Endothelial cell of umbilical vein (primary cell): ENCODE results near the gene TTC31. TPM values are rescaled to one million over a fixed set of nuclear protein-coding genes. Genes with fewer than 3 reads are reported as not detected.

Experiments used
- BruUV-seq: library from RNA; stranded (reverse); fragments of 400-500 nt; replicated peaks from 2 replicates; lab custom pipeline; 2021; lab: Mats Ljungman, UMichigan
- CTCF ChIA-PET: fragments of 300-600, 350-600 bp; sonication (Branson Sonifier 250); formaldehyde crosslinking; loops from one replicate; lab custom pipeline; 2021; ENCODE audit warnings: antibody characterized with exemption, inconsistent platforms; lab: Charles Lee
- POLR2A ChIA-PET: fragments of 300-600, 350-600 bp; sonication (Branson Sonifier 250); formaldehyde crosslinking; loops from one replicate; lab custom pipeline; 2021; ENCODE audit warnings: antibody characterized with exemption, inconsistent platforms; lab: Charles Lee
- DNase-seq: peaks from one replicate; pipeline ENCODE4 v3.0.0-alpha.2; 2011; ENCODE audit warnings: low read depth, low spot score
- FAIRE-seq: peaks from 2 replicates; lab custom pipeline; 2011; peaks lifted over from hg19 to GRCh38; lab: Jason Lieb, UNC
- H2AFZ ChIP-seq: 2 replicates; pipeline ENCODE4 v1.6.0; 2012; ENCODE audit warnings: low read depth, low read length, control low read depth, inconsistent platforms
- H3K27ac ChIP-seq: 2 replicates; pipeline ENCODE4 v1.5.1; 2011; ENCODE audit warnings: low read depth, mild to moderate bottlenecking, control low read depth, low read length, moderate library complexity; ENCODE audit not compliant: insufficient read depth
- H3K27me3 ChIP-seq, 2 experiments: 2 replicates each; pipeline versions ENCODE4 v1.6.0 to v1.6.1; 2011; ENCODE audit warnings: low read length in 2 of 2, mixed read lengths in 1 of 2; ENCODE audit not compliant: control insufficient read depth in 2 of 2, insufficient read depth in 2 of 2
- H3K36me3 ChIP-seq, 2 experiments: 2 replicates in 1 of 2; 3 replicates in 1 of 2; pipeline ENCODE4 v1.5.1; 2011; ENCODE audit warnings: low read length in 2 of 2, mild to moderate bottlenecking in 1 of 2, moderate library complexity in 1 of 2; ENCODE audit not compliant: control insufficient read depth in 2 of 2, insufficient read depth in 2 of 2; ENCODE audit errors: extremely low read depth in 1 of 2
- H3K4me1 ChIP-seq: 3 replicates; pipeline ENCODE4 v1.5.1; 2011; ENCODE audit warnings: mild to moderate bottlenecking, low read length; ENCODE audit not compliant: control insufficient read depth, insufficient read depth; ENCODE audit errors: extremely low read depth
- H3K4me2 ChIP-seq: 2 replicates; pipeline ENCODE4 v1.6.1; 2011; ENCODE audit warnings: low read length, control low read depth, mixed read lengths; ENCODE audit not compliant: insufficient read depth
- H3K4me3 ChIP-seq, 3 experiments: fragments of 200-600 bp in 1 of 3; sonication (generic), shearing (Covaris generic) in 1 of 3; replicated peaks in 1 of 3; 2 replicates each; pipeline ENCODE4 v1.5.1; 2011 to 2016; ENCODE audit warnings: control low read depth in 3 of 3, low read length in 3 of 3, mild to moderate bottlenecking in 2 of 3, inconsistent platforms in 1 of 3, low read depth in 1 of 3, moderate library complexity in 1 of 3; ENCODE audit not compliant: insufficient read depth in 1 of 3
- H3K79me2 ChIP-seq: 2 replicates; pipeline ENCODE4 v1.6.0; 2012; ENCODE audit warnings: low read length, inconsistent platforms; ENCODE audit not compliant: control insufficient read depth, insufficient read depth
- H3K9ac ChIP-seq: replicated peaks from 2 replicates; pipeline ENCODE3; 2011; ENCODE audit warnings: low read length, control low read depth; ENCODE audit not compliant: insufficient read depth; ENCODE audit errors: extremely low read depth
- H3K9me1 ChIP-seq: replicated peaks from 3 replicates; pipeline ENCODE4 v1.6.0; 2011; ENCODE audit warnings: mild to moderate bottlenecking, low read length; ENCODE audit not compliant: control insufficient read depth, insufficient read depth; ENCODE audit errors: extremely low read depth
- H3K9me3 ChIP-seq: replicated peaks from 2 replicates; pipeline ENCODE4 v1.5.1; 2012; ENCODE audit warnings: low read length, inconsistent platforms; ENCODE audit not compliant: control insufficient read depth, insufficient read depth
- H4K20me1 ChIP-seq: replicated peaks from 2 replicates; pipeline ENCODE3; 2011; ENCODE audit warnings: mild to moderate bottlenecking, low read length; ENCODE audit not compliant: control insufficient read depth, insufficient read depth; ENCODE audit errors: extremely low read depth
- CTCF ChIP-seq, 2 donors: IDR thresholded peaks; 1 replicate in 1 of 2; 2 replicates in 1 of 2; pipeline ENCODE4 v1.5.1; 2011; ENCODE audit warnings: low read length in 2 of 2, mild to moderate bottlenecking in 2 of 2, moderate library complexity in 2 of 2, control low read depth in 1 of 2, inconsistent platforms in 1 of 2, low read depth in 1 of 2; ENCODE audit not compliant: insufficient read depth in 1 of 2; ENCODE audit errors: extremely low read depth in 1 of 2
- EZH2 ChIP-seq: IDR thresholded peaks from 2 replicates; pipeline ENCODE4 v1.6.1; 2012; ENCODE audit warnings: borderline replicate concordance, low read depth, mild to moderate bottlenecking, moderate library complexity, low read length, inconsistent platforms; ENCODE audit not compliant: severe bottlenecking
- FOS ChIP-seq: IDR thresholded peaks from 2 replicates; pipeline ENCODE4 v1.6.1; 2011; ENCODE audit warnings: mild to moderate bottlenecking, low read length, moderate library complexity, borderline replicate concordance; ENCODE audit not compliant: insufficient read depth
- GATA2 ChIP-seq: IDR thresholded peaks from 2 replicates; pipeline ENCODE4 v1.7.0; 2011; ENCODE audit warnings: low read depth, mild to moderate bottlenecking, moderate library complexity, mixed read lengths, low read length; ENCODE audit not compliant: insufficient read length, insufficient read depth
- JUN ChIP-seq: IDR thresholded peaks from 2 replicates; pipeline ENCODE4 v1.6.1; 2011; ENCODE audit warnings: borderline replicate concordance, low read depth; ENCODE audit not compliant: insufficient read length, insufficient read depth
- MAX ChIP-seq: IDR thresholded peaks from 2 replicates; pipeline ENCODE4 v1.6.1; 2011; ENCODE audit not compliant: insufficient read depth, insufficient read length
- MYC ChIP-seq: IDR thresholded peaks from one replicate; pipeline ENCODE4 v1.6.1; 2011; ENCODE audit warnings: mild to moderate bottlenecking, low read depth, low read length
- POLR2A ChIP-seq: IDR thresholded peaks from 2 replicates; pipeline ENCODE4 v1.6.1; 2012; ENCODE audit warnings: low read depth, mild to moderate bottlenecking, control low read depth, low read length
- POLR2AphosphoS5 ChIP-seq: IDR thresholded peaks from 2 replicates; pipeline ENCODE4 v1.6.1; 2012; ENCODE audit warnings: low read depth, mild to moderate bottlenecking, control low read depth, low read length, moderate library complexity; ENCODE audit not compliant: insufficient read depth
- dilution Hi-C: fragments of 300-500 bp; cut with MboI; formaldehyde crosslinking; loops from one replicate; pipeline ENCODE4 v1.15.0; 2019; ENCODE audit warnings: low sequenced_read_pairs; ENCODE audit not compliant: extremely low pct_ligation_motif_present
- intact Hi-C: fragments of 100-400 bp; cut with micrococcal nuclease; formaldehyde crosslinking; loops from one replicate; pipeline ENCODE4 v1.10.0; 2022
- polyA plus RNA-seq, 4 experiments: library from polyadenylated mRNA; depleted of rRNA in 3 of 4; stranded (reverse) in 3 of 4; unstranded in 1 of 4; fragments of >200 nt; gene quantifications; 2 replicates each; pipeline versions ENCODE4 v1.2.1 to v1.2.3, GENCODE V29; 2011 to 2012; ENCODE audit warnings: missing spikeins in 1 of 4
- total RNA-seq: library from RNA; stranded (reverse); gene quantifications from 2 replicates; pipeline ENCODE4 v1.2.3, GENCODE V29; 2021

Gene TTC31
- total and polyA plus RNA-seq, 2 donors (not counting 3 experiments of a cell fraction or from before 2014, with no cell fraction given): 20.1 to 24.1 TPM

- H3K27me3 ChIP-seq: peaks cover 34 to 39% of the 10 kb centered on the region in 2 experiments
- ChIA-PET CTCF (no interaction called here), POLR2A (no interaction called here)
- dilution Hi-C loops (no loop called here), intact Hi-C loops (no loop called here)
- H3K9ac ChIP-seq: no peak overlapping the region
- no peaks in the 10 kb centered on the region for H3K4me1 ChIP-seq
- FAIRE-seq (no peak), DNase-seq (no peak)
- no peak overlapping the region for H2AFZ ChIP-seq
- no peak overlapping the region for H3K27ac ChIP-seq
- peaks cover 5 to 13% of the 10 kb centered on the region in 2 experiments for H3K36me3 ChIP-seq
- no peaks in the 10 kb centered on the region for H4K20me1 ChIP-seq
- BruUV-seq: no TSS peak
- H3K9me1 ChIP-seq: no peaks in the 10 kb centered on the region
- no peaks in the 10 kb centered on the region for H3K9me3 ChIP-seq
- H3K4me2 ChIP-seq: no peak overlapping the region
- no peaks in the 10 kb centered on the region for H3K79me2 ChIP-seq
- no peak overlapping the region for H3K4me3 ChIP-seq
- TF ChIP-seq MAX: no peak
- TF ChIP-seq MYC: no peak
- no peak for TF ChIP-seq FOS
Measured at GRCh38 chr2:74522516-74522915, 39.6 kb downstream of the TTC31 start.

- H3K36me3 ChIP-seq: peaks cover 6 to 16% of the 10 kb centered on the region in 2 experiments
- CTCF ChIA-PET: interaction anchor here (1.1 kb wide), 1 partner anchor 8 kb away, joined by 3 read pairs; no protein-coding TSS in a partner anchor
- H4K20me1 ChIP-seq: no peaks in the 10 kb centered on the region
- no peak overlapping the region for H3K27ac ChIP-seq
- H3K9me3 ChIP-seq: no peaks in the 10 kb centered on the region
- no peak overlapping the region for H2AFZ ChIP-seq
- H3K4me1 ChIP-seq: peaks cover 10% of the 10 kb centered on the region
- dilution Hi-C loops (no loop called here), intact Hi-C loops (no loop called here)
- peaks cover 15% of the 10 kb centered on the region for H3K79me2 ChIP-seq
- POLR2A ChIA-PET: no interaction called here
- FAIRE-seq (no peak), DNase-seq (no peak)
- no peak overlapping the region for H3K4me3 ChIP-seq
- TF ChIP-seq POLR2A (no peak), MAX (no peak), GATA2 (no peak), JUN (no peak), MYC (no peak), EZH2 (no peak), POLR2AphosphoS5 (no peak), CTCF (IDR thresholded peaks at IDR 0.05; ENCODE audit: extremely low read depth in 1 of 2, insufficient read depth in 1 of 2, low read depth in 1 of 2, low read length in 2 of 2) (no peak), FOS (no peak)
- BruUV-seq: no TSS peak
- H3K27me3 ChIP-seq: peaks cover 19 to 24% of the 10 kb centered on the region in 2 experiments
- H3K9me1 ChIP-seq: no peaks in the 10 kb centered on the region
- no peak overlapping the region for H3K9ac ChIP-seq
- H3K4me2 ChIP-seq: no peak overlapping the region
Measured at GRCh38 chr2:74524005-74524404, 41.1 kb downstream of the TTC31 start.
